HG02623 (cell line): ENCODE data around the gene KRTAP19-6.
"Not testable (repeated sequence)": the region's sequence is repeated elsewhere in the genome, so short reads cannot be mapped to it uniquely, and the experiment has no call there.

Experiments used
- ATAC-seq: cut with Tn5 transposase; IDR thresholded peaks from one replicate; pipeline ENCODE4 v1.9.1; 2021; ENCODE audit warnings: moderate library complexity; ENCODE audit not compliant: unreplicated experiment

KRTAP19-6 gene, protein sequence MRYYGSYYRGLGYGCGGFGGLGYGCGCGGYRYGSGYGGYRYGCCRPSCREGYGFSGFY

DNA sequence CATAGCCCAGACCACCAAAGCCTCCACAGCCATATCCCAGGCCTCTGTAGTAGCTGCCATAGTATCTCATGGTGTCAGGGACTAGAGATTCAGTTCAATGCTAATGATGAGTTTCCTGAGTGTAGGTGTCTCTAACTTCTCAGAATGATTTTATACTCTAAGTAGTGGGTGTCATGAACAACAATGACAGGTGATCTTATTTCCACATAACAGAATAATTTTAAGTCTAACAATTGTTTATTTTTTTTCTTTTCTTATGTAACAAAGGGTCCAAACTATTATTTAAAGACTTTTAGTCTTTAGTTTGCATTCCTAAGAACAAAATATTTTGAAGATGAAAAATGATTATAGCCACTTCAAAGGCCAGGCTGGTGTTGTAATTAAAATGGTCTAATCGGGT lies at the start of gene KRTAP19-6:
Gene KRTAP19-6, minus strand, starts transcription at position 101 of the 400 bp plus-strand sequence. Its CDS starts 31 bp downstream, at position 70.
- no peak for ATAC-seq

DNA sequence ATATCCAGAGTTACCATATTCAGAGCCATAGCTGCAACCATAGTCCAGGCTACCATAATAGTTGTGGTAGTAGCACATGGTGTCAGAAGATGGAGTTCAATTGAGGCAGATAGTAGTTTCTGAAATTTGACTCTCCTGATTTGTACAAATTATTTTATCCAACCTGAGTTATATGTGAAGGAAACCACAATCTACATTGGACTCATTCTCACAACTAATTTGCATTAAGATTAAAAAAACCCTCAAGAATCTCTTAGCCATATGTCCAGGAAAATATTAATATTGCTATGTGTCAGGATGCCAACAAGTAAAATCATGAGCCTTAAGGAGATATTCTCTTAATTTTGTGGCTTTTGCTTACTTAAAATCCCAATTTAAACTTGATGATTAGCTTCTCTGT lies 48.6 kb upstream of the KRTAP19-6 start, which contains the start of gene KRTAP22-2:
Gene KRTAP22-2, minus strand, starts transcription at position 101 of the 400 bp plus-strand sequence.
- ATAC-seq = no peak

DNA sequence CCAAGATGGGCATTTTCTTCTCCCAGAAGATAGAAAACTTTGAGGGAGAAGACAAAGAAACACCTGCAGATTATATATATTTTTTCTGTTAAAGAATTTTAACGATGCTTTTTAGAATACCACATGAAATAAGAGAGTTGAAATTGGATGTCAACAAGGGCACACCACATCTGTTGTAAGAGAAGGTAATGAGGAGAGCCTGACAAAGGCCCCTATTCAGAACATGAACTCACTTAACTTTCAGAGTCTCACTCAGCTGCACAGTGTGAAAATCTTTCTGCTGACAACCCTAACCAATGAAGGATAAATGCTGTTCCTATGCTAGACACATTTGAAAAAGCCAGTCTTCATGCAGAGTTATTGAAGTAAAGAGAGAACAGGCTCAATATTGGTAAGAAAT lies 41.2 kb upstream of the KRTAP19-6 start:
- no peak for ATAC-seq

DNA sequence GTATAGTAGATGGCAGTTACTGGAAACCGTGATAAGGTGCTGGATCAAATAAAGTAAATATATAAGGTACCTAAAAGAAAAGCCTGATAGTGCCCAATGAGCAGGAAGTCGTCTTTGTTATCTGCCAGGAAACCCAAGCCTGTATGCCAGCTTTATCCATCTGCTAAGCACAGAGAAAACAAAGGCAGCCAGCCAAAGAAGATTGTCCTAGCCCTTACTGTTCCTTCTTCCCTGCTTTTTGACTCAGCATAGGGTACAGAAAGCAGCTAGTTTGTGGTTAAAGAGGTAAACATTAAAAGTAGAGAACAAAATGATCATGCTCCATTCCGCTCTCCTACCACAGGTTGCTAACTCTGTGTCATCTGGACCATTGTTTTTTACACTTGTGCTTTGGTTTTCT lies 38.5 kb upstream of the KRTAP19-6 start:
- no peak for ATAC-seq

DNA sequence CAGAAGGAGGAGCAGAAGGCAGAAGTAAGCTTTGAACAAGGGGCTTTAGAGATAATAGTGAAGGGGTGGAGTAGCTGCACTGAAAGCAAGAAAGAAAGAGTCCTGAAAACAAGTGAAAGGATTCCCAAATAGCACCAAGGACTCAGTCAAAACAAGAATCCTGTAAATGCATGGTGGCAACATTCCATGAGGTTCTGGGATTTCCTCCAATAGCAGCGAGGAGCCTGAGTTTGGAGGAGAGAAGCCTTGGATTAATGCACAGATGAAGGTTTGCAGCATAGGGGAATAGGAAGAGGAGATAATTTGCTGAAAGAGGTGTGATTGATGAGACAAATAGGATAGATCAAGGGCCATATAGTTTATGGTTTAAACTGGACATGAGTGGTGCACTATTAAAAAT lies 37.7 kb upstream of the KRTAP19-6 start:
- ATAC-seq = no peak

GRCh38 chr21:30577766-30578165 lies 36.1 kb upstream of the KRTAP19-6 start:
- no peak for ATAC-seq

- ATAC-seq = no peak
Observed at GRCh38 chr21:30567617-30568016, 26.0 kb upstream of the KRTAP19-6 start.

GRCh38 chr21:30563630-30564029 lies 22.0 kb upstream of the KRTAP19-6 start:
- no peak for ATAC-seq

DNA sequence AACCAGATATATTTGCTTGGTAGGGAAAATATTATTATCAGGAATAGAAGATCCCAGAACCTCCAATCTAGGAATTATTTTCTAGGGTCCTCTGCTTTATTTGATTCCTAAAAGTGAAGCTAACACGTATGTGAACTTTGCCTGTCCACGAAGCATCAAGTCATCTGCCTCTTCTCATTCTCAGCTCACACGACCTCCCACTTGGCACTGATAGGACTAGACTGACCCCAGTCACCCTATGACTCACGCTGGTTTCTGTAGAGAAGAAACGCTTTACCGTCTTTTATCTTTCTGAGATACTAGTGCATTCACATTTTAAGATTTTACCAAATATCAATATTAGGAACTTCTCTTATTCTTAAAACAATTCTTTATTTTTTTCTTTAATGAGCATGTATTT lies 21.4 kb upstream of the KRTAP19-6 start:
- no peak for ATAC-seq

GRCh38 chr21:30561957-30562356 lies 20.3 kb upstream of the KRTAP19-6 start:
- ATAC-seq = no peak

DNA sequence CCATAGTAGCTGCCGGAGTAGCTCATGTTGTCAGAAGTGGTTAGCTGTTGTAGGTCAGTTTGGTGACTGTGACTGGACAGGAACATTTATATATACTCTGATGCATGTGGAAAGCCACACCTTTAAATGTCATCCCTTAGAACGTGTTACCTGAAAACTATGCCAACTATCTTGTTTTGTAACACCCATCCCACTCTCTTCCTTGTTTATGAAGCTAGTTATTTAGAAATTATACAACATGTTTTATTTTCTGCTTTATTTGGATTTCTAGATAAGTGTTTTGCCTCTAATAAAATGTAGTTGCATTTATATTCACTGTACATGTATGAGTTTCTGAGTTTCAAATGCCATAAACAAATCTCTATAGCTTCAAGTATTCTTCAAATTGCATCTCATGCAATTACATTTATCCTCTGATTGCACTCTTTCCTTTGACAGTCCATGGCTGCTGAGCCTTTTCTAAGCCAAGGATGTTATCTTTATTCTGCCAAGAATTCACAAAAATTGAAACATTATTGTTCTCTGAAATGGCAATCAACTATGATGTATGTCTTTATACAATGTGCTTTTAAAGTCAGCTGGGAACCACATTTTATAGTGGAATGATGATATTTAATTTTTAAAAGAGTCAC lies 19.7 kb upstream of the KRTAP19-6 start, which contains the start of gene KRTAP19-7:
Gene KRTAP19-7, minus strand, starts transcription at position 51 of the 632 bp plus-strand sequence. Its CDS starts 25 bp downstream, at position 26.
- no peak for ATAC-seq

- no peak for ATAC-seq
Observed at GRCh38 chr21:30555095-30555494, 13.4 kb upstream of the KRTAP19-6 start.

- no peak for ATAC-seq
Observed at GRCh38 chr21:30552782-30553181, 11.1 kb upstream of the KRTAP19-6 start.

DNA sequence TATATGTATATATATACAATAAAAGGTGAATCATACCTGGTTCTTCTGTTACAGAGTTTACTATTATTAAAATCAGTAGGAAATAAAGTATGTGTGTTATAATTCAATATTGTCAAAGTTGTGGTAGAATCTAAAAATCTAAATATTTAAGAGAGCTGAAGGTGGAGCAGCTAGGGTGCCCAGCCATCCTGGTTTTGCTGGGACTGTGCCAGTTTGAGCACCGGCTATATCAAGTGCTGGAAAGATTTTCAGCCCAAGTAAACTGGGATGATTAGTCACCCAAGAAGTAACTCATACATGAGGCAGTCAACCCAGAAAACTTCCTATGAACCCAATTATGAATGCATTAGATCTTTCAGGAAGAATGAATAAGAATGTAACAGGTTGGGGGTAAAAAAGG lies 22.8 kb downstream of the KRTAP19-6 start:
- no peak for ATAC-seq

GRCh38 chr21:30515681-30516080 lies 26.0 kb downstream of the KRTAP19-6 start:
- no peak for ATAC-seq

DNA sequence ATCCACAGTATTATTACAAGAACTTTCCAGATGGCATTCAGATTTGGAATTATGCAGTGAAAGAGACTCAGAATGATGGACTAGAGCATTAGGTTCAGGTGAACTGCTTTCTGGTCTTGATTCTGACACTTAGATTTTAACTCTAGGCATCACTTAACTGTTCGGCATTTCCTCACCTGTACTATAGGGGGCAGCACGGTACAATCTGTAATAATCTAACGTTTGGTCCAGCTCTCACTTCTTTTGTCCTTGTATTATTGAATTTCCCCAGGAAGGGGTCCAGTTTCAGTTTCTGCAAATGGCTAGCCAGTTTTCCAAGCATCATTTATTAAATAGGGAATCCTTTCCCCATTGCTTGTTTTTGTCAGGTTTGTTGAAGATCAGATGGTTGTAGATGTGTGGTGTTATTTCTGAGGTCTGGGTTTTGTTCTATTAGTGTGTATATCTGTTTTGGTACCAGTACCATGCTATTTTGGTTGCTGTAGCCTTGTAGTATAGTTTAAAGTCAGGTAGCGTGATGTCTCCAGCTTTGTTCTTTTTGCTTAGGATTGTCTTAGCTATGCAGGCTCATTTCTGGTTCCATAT lies 36.0 kb downstream of the KRTAP19-6 start:
- not testable (repeated sequence) for ATAC-seq

DNA sequence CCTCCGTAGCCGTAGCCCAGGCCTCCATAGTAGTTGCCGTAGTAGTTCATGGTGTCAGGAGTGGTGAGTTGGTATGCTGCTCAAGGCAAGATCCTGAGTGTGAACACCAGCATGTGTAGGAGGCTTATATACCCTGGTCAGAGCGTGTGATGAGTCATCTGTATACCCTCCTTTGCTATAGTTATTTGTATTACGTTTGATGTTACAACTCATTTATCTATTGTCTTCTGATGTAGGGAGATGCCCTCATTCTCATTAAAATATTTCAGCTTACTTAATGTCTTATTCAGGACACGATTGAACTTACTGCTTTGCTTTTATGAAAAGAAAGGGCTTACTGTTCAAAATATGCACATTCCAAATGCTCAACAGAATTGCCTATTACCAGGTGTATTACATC lies 39.6 kb downstream of the KRTAP19-6 start, which contains the start of gene KRTAP19-5:
Gene KRTAP19-5, minus strand, starts transcription at position 101 of the 400 bp plus-strand sequence. Its CDS starts 51 bp downstream, at position 50.
- ATAC-seq = no peak

DNA sequence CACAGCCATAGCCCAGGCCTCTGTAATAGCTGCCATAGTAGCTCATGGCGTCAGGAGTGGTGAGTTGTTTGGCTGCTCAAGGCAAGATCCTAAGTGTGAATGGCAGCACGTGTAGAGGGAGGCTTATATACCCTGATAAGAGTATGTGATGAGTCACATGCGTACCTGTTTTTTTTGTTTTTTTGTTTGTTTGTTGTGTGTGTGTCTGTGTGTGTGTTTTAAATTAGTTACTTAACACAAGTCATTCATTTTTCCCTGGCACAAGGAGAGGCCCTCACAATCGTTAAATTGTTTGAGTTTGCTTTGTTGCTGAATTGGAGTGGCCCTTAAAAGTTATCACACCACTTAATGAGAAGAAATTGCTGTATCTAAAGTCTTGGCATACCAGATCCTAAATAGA lies 44.6 kb downstream of the KRTAP19-6 start, which contains the start of gene KRTAP19-4:
Gene KRTAP19-4, minus strand, starts transcription at position 101 of the 400 bp plus-strand sequence. Its CDS starts 55 bp downstream, at position 46.
- ATAC-seq = no peak

GRCh38 chr21:30491963-30492428 lies 49.7 kb downstream of the KRTAP19-6 start, which contains the start of gene KRTAP19-3:
Gene KRTAP19-3 (minus strand): TSS chr21:30492013. CDS start chr21:30491957, 56 bp downstream.
- no peak for ATAC-seq
